SKM-1 treated with dmso at 0.1 percent for 144 hours (cell line): Measurements from ENCODE around the gene DPH2.

ENCODE experiments used
- DNase-seq: peaks from one replicate; lab custom pipeline; 2025; ENCODE audit not compliant: unreplicated experiment; lab: John Stamatoyannopoulos, UW

The DPH2 gene

GRCh38 chr1:43982808-43983207 lies 13.0 kb downstream of the DPH2 start:
- DNase-seq = no peak

DNA sequence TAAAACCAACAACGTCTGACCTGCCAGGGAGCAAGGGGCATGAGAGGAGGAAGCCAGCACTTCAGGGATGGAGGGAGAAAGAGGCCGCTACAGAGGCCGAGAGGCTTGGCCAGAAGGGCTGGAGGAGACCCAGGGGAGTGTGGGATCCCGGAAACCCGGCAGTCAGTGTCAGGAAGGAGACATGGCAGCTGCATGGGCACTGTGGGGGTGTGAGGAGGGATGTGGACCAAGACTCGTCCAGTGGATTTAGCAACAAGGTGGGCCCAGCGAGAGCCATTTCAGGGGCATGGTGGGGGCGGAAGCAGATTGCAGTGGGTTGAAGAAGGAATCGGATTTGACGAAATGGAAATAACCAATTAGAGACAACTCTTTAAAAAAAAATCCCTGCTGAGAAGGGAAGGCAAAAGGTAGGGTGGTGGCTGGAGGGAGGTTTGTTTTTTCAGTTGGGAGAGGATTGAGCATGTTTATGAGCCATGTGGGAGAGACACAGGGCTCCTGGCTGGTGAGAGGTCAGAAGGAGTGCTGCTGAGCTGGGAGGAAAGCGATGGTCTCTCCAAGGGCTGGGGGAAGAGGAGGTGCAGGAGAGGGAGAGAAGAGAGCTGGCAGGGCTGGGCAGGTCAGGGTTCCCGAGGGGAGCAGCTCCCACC lies 13.6 kb downstream of the DPH2 start:
- DNase-seq = no peak

DNA sequence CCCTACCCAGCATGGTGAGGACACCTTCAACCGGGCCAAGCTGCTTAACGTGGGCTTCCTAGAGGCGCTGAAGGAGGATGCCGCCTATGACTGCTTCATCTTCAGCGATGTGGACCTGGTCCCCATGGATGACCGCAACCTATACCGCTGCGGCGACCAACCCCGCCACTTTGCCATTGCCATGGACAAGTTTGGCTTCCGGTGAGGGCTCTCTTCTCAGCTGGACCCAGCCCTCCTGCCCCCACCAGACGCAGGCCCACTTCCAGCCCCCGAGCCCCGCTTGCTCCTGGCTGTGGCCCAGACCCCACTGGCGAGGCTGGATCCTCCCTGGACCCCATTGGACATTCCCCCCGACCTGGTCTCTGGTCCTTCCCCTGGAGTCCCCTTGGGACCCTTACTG lies 15.0 kb downstream of the DPH2 start:
- DNase-seq = no peak

- DNase-seq = no peak
Observed at GRCh38 chr1:43985984-43986595, 16.3 kb downstream of the DPH2 start.

GRCh38 chr1:43986712-43987111 lies 16.9 kb downstream of the DPH2 start:
- DNase-seq = no peak

DNA sequence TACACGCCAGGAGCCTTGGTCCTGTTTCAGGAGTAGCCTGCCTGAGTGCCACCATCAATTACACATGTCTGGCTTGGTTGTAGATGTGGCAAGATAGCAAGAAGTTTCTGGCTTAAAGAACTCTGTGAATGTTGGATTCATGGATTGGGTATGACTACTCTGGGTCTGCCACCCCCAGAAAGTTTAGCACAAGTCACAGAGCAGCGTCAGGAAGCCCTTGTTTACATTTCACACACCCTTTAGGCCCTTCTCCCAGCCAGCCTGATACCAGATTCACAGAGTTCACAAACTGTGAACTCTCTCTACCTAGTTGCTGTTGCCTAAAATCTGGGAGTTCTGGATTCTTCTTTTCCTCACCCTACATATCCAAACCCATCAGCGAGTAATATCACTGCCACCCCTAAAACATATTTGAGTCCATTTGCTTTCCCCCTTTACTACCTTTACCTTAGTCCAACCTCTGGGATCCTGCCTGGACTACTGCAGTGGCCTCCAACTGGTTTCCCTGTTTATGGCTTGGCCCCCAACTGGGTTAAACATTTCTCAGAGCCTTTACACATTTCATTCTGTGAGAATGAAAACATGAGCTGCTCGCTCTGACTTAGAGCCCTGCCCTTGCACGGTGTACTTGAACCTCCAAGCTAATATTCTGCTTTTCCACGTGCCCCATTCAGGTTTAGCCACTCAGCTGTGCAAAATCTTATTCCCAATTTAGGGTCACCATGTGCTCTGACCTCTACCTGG lies 17.5 kb downstream of the DPH2 start:
- no peak for DNase-seq

DNA sequence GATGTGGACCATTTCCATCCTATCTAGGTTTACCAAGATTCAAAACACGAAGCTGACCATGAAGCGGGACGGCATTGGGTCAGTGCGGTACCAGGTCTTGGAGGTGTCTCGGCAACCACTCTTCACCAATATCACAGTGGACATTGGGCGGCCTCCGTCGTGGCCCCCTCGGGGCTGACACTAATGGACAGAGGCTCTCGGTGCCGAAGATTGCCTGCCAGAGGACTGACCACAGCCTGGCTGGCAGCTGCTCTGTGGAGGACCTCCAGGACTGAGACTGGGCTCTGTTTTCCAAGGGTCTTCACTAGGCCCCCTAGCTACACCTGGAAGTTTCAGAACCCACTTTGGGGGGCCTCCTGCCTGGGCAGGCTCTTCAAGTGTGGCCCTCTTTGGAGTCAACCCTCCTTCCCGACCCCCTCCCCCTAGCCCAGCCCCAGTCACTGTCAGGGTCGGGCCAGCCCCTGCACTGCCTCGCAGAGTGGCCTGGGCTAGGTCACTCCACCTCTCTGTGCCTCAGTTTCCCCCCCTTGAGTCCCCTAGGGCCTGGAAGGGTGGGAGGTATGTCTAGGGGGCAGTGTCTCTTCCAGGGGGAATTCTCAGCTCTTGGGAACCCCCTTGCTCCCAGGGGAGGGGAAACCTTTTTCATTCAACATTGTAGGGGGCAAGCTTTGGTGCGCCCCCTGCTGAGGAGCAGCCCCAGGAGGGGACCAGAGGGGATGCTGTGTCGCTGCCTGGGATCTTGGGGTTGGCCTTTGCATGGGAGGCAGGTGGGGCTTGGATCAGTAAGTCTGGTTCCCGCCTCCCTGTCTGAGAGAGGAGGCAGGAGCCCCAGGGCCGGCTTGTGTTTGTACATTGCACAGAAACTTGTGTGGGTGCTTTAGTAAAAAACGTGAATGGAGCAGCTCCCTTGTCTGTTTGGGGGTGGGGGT lies 20.7 kb downstream of the DPH2 start:
- DNase-seq = no peak

DNA sequence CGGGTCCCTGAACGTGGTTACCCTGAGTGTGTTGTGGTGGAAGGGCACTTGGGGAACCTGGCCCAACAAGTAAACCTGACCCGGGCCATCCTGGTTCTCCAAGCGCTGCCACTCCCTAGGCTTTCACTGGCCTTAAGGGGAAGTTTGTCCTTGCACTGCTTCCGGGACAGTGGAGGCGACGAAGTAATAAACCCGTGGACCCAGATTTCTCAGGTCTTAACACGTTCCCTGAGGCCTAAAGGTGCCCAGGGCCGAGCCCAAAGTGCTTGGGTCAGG lies 21.3 kb downstream of the DPH2 start:
- no peak for DNase-seq

GRCh38 chr1:43991476-43992231 lies 21.8 kb downstream of the DPH2 start, which contains the start of gene CCDC24:
CCDC24 (plus strand) TSS chr1:43991599; CDS start chr1:43991879, 280 bp downstream.
- DNase-seq = peak; percentile 66

GRCh38 chr1:43992232-43992995 lies 22.6 kb downstream of the DPH2 start:
- no peak for DNase-seq

GRCh38 chr1:43993206-43993914 lies 23.6 kb downstream of the DPH2 start:
- DNase-seq = no peak

- DNase-seq = no peak
Observed at GRCh38 chr1:43994071-43994470, 24.3 kb downstream of the DPH2 start.

DNA sequence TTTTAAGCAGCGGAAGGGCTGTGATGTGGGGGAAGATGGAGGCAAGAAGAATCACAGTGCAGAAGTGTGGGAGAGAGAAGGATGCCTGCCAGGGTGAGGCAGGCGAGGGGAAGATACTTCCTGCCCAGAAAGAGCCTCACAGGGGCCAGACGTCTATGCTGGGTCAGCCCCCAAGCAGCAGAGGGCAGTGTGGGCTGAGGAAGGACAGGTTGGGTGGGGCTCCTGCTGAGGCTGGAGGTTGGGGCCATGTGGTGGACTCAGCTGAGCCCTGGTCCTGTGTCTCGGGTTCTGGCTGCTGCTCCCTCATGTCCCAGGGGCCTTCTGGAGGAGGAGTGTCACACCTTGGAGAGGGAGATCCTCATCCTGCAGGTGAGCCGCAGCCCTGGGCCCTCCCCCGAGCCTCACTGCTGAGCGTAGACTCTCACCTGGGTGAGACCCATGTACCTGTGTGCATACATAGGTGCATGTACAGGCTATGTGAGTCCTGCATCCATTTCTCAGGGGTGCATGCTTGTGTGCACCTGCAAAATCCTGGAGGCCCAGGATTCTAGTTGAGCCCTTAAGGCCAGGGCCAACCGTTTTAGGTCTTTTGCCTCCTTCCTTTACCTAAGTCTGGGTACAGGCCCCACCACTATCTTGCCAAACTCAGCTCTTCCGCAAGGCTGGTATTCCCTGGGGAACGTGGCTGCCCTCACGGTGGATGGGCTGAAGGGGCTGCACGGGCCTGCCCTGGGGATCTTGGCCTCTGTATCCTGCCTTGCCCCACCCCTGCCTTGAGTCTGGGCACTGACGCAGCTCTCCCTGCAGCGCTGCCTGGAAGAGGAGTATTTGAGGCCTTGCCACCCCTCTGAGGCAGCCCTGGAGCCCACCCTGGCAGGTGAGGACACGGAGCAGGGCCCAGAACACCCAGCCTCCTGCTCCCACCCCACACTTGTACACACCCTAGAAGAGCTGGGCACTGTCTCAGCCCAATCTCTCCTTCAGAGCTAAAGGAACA lies 25.3 kb downstream of the DPH2 start:
- peak; percentile 40 for DNase-seq

DNA sequence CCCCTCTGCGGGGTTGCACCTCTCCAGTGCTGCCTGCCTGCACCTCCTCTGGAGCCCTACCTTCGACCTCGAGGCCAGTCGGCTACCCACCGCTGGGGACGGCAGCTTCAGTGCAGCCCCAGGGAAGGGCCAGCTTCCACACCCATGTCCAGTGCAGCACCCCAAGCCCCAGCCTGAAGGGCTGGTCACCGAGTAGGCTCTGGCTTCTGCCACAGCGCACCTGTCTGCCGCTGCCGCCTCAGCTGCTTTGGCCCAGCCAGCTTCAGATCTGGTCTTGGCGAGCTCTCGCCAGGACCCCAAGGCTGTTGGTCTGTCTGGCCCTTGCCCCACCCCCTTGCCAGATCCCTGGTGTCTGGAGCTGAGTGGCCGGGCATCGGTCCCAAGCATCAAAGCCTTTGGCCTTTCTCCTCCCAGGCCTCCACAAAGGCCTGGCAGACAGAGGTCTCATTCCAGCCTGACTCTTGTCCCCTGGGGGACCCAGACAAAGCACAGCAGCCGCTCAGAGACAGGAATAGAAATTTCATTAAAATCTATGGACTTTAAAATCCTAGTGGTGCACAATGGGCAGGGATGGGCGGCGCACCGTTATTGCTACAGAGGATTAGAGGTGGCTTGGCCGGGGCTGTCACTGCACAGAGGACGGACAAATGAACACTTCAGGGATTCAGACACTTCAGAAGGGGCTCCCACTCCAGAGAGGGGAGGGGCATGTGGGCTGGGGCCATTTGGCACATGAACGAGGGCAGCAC lies 26.3 kb downstream of the DPH2 start:
- no peak for DNase-seq

- no peak for DNase-seq
Observed at GRCh38 chr1:43996733-43997115, 26.9 kb downstream of the DPH2 start.

- no peak for DNase-seq
Observed at GRCh38 chr1:43997295-43997999, 27.6 kb downstream of the DPH2 start.

DNA sequence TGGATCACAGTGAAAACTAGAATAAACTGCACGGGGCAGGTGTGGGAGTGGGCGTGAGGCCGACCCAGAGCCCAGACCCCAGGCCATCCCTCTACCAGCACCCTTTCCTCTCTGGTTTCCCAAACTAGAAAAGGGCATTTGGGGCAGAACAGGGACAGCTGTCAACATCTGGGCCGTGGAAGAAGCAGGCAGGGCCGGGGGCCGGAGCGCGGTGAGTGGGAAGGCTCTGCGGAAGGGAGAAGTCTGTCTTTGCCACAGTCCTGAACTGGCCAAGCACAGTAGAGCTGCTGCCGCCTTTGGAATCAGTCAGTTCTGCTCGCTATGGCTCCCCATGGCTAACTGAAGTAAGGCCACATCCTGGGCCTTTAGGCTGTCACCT lies 28.2 kb downstream of the DPH2 start:
- DNase-seq = no peak
